ENCODE data around the gene HOXB6.

Gene HOXB6

GRCh38 chr17:48601207-48601538 lies 3.6 kb downstream of the HOXB6 start:
- H3K4me1 ChIP-seq (ENCODE audit: control insufficient read depth in 5 of 5, insufficient read depth in 5 of 5, low read length in 5 of 5): peaks cover 0 to 71% (median 65%) of the 10 kb centered on the region in 5 donors
- no peaks in the 10 kb centered on the region for H3K27me3 ChIP-seq (ENCODE audit: control insufficient read depth in 5 of 5, insufficient read depth in 4 of 5, low read length in 5 of 5)

GRCh38 chr17:48600244-48601098 lies 4.3 kb downstream of the HOXB6 start:
- peaks cover 0 to 74% (median 63%) of the 10 kb centered on the region in 5 donors for H3K4me1 ChIP-seq (ENCODE audit: control insufficient read depth in 5 of 5, insufficient read depth in 5 of 5, low read length in 5 of 5)
- no peak overlapping the region for H3K4me3 ChIP-seq (ENCODE audit: low read depth in 1 of 5, low read length in 5 of 5)
- H3K27me3 ChIP-seq (ENCODE audit: control insufficient read depth in 5 of 5, insufficient read depth in 4 of 5, low read length in 5 of 5): no peaks in the 10 kb centered on the region
- H3K36me3 ChIP-seq (ENCODE audit: control insufficient read depth in 5 of 5, insufficient read depth in 5 of 5, low read length in 5 of 5): peaks cover 0 to 7% (median under 1%) of the 10 kb centered on the region in 5 donors
- H3K27ac ChIP-seq (ENCODE audit: low read depth, low read length): no peak overlapping the region
- H3K9ac ChIP-seq (ENCODE audit: low read length in 5 of 5): no peak overlapping the region
- H3K9me3 ChIP-seq (ENCODE audit: control insufficient read depth in 5 of 5, low read length in 5 of 5): no peaks in the 10 kb centered on the region

More at GRCh38 chr17:48601207-48601538, 3.6 kb downstream of the HOXB6 start:
- Histone ChIP-seq H3K9ac (ENCODE audit: low read length in 5 of 5) (peak overlapping the region in 1 of 5 donors; percentile 35), H3K4me3 (ENCODE audit: low read depth in 1 of 5, low read length in 5 of 5) (no peak overlapping the region), H3K9me3 (ENCODE audit: control insufficient read depth in 5 of 5, low read length in 5 of 5) (no peaks in the 10 kb centered on the region), H3K36me3 (ENCODE audit: control insufficient read depth in 5 of 5, insufficient read depth in 5 of 5, low read length in 5 of 5) (peaks cover 0 to 2% (median 0%) of the 10 kb centered on the region in 5 donors), H3K27ac (ENCODE audit: low read depth, low read length) (no peak overlapping the region)

DNA sequence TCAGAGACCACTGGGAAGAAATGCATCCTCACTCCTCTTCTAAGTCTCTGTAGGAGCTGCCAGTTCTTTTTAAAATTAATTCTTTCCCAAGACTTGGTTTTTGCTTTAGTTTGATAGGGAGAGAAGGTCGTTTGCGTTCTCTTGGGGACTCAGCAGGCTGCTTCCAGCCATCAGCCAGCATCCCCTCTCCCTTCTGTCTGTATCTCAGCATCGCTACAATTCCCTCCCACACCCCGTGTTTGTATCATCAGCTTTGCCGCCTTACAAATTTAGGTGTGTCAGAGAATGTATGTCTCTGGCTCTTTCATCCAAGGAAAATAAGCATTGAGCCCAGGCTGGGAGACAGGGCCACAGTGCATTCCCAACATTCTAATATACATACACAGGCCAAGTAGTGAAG lies 5.4 kb downstream of the HOXB6 start:
- H3K9me3 ChIP-seq (ENCODE audit: control insufficient read depth in 5 of 5, low read length in 5 of 5): no peaks in the 10 kb centered on the region
- peaks cover 2 to 72% (median 68%) of the 10 kb centered on the region in 5 donors for H3K4me1 ChIP-seq (ENCODE audit: control insufficient read depth in 5 of 5, insufficient read depth in 5 of 5, low read length in 5 of 5)
- no peak overlapping the region for H3K9ac ChIP-seq (ENCODE audit: low read length in 5 of 5)
- no peak overlapping the region for H3K4me3 ChIP-seq (ENCODE audit: low read depth in 1 of 5, low read length in 5 of 5)
- peaks cover 0 to 15% (median 7%) of the 10 kb centered on the region in 5 donors for H3K36me3 ChIP-seq (ENCODE audit: control insufficient read depth in 5 of 5, insufficient read depth in 5 of 5, low read length in 5 of 5)
- no peak overlapping the region for H3K27ac ChIP-seq (ENCODE audit: low read depth, low read length)
- no peaks in the 10 kb centered on the region for H3K27me3 ChIP-seq (ENCODE audit: control insufficient read depth in 5 of 5, insufficient read depth in 4 of 5, low read length in 5 of 5)

DNA sequence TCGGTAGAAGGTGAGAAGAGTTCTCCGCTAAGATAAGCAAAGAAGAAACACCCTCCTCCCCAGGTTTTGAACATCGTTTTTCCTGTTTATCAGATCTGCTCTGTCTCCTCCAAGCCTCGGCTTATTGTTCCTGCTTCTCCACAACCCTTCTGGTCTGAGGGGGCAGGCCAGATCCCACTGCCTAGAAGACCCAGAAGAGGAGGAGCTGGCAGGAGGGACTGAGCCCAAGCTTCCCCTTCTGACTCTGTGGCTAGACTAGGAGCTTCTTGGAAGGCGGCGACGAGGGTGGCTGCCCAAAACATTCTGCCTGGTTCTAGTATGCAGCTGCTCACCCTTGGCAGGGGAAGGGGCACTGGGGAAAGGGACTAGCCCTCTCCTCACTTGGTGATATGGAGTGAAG lies 6.0 kb downstream of the HOXB6 start:
- Histone ChIP-seq H3K36me3 (ENCODE audit: control insufficient read depth in 5 of 5, insufficient read depth in 5 of 5, low read length in 5 of 5) (peaks cover 0 to 15% (median 7%) of the 10 kb centered on the region in 5 donors), H3K9me3 (ENCODE audit: control insufficient read depth in 5 of 5, low read length in 5 of 5) (no peaks in the 10 kb centered on the region), H3K4me3 (ENCODE audit: low read depth in 1 of 5, low read length in 5 of 5) (peak overlapping the region in 4 of 5 donors; percentile 60 to 78 (median 74)), H3K27me3 (ENCODE audit: control insufficient read depth in 5 of 5, insufficient read depth in 4 of 5, low read length in 5 of 5) (no peaks in the 10 kb centered on the region), H3K9ac (ENCODE audit: low read length in 5 of 5) (peak overlapping the region in 4 of 5 donors; percentile 65 to 83 (median 76)), H3K4me1 (ENCODE audit: control insufficient read depth in 5 of 5, insufficient read depth in 5 of 5, low read length in 5 of 5) (peaks cover 6 to 71% (median 69%) of the 10 kb centered on the region in 5 donors), H3K27ac (ENCODE audit: low read depth, low read length) (peak overlapping the region; percentile 79)

- no peaks in the 10 kb centered on the region for H3K9me3 ChIP-seq (ENCODE audit: control insufficient read depth in 5 of 5, low read length in 5 of 5)
- H3K9ac ChIP-seq (ENCODE audit: low read length in 5 of 5): peak overlapping the region in 4 of 5 donors; percentile 65 to 83 (median 76)
- no peaks in the 10 kb centered on the region for H3K27me3 ChIP-seq (ENCODE audit: control insufficient read depth in 5 of 5, insufficient read depth in 4 of 5, low read length in 5 of 5)
- H3K27ac ChIP-seq (ENCODE audit: low read depth, low read length): peak overlapping the region; percentile 79
- peak overlapping the region; percentile 73 to 82 (median 78) for H3K4me3 ChIP-seq (ENCODE audit: low read depth in 1 of 5, low read length in 5 of 5)
- H3K4me1 ChIP-seq (ENCODE audit: control insufficient read depth in 5 of 5, insufficient read depth in 5 of 5, low read length in 5 of 5): peaks cover 6 to 71% (median 68%) of the 10 kb centered on the region in 5 donors
- peaks cover 0 to 15% (median 7%) of the 10 kb centered on the region in 5 donors for H3K36me3 ChIP-seq (ENCODE audit: control insufficient read depth in 5 of 5, insufficient read depth in 5 of 5, low read length in 5 of 5)
These were observed 6.8 kb downstream of the HOXB6 start for GRCh38 chr17:48597778-48598631.

DNA sequence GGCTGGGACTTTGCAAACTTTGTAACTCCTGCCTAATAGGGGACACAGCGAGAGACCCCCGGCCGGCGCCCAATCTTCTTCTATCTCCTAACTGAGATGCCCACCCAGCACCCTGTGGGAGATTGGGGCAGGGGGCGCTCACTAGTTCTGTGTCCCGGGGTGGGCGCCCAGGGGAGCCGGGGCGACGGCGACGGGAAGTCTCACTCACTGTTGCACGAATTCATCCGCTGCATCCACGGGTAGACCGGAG lies 7.3 kb downstream of the HOXB6 start:
- peak overlapping the region in 4 of 5 donors; percentile 65 to 83 (median 76) for H3K9ac ChIP-seq (ENCODE audit: low read length in 5 of 5)
- H3K27me3 ChIP-seq (ENCODE audit: control insufficient read depth in 5 of 5, insufficient read depth in 4 of 5, low read length in 5 of 5): no peaks in the 10 kb centered on the region
- H3K4me1 ChIP-seq (ENCODE audit: control insufficient read depth in 5 of 5, insufficient read depth in 5 of 5, low read length in 5 of 5): peaks cover 6 to 70% (median 67%) of the 10 kb centered on the region in 5 donors
- peak overlapping the region; percentile 73 to 82 (median 78) for H3K4me3 ChIP-seq (ENCODE audit: low read depth in 1 of 5, low read length in 5 of 5)
- peak overlapping the region; percentile 79 for H3K27ac ChIP-seq (ENCODE audit: low read depth, low read length)
- no peaks in the 10 kb centered on the region for H3K9me3 ChIP-seq (ENCODE audit: control insufficient read depth in 5 of 5, low read length in 5 of 5)
- H3K36me3 ChIP-seq (ENCODE audit: control insufficient read depth in 5 of 5, insufficient read depth in 5 of 5, low read length in 5 of 5): peaks cover 0 to 15% (median 7%) of the 10 kb centered on the region in 5 donors

- Histone ChIP-seq H3K4me3 (ENCODE audit: low read depth in 1 of 5, low read length in 5 of 5) (peak overlapping the region; percentile 73 to 82 (median 78)), H3K4me1 (ENCODE audit: control insufficient read depth in 5 of 5, insufficient read depth in 5 of 5, low read length in 5 of 5) (peaks cover 6 to 65% (median 61%) of the 10 kb centered on the region in 5 donors), H3K36me3 (ENCODE audit: control insufficient read depth in 5 of 5, insufficient read depth in 5 of 5, low read length in 5 of 5) (peaks cover 0 to 15% (median 7%) of the 10 kb centered on the region in 5 donors), H3K9ac (ENCODE audit: low read length in 5 of 5) (peak overlapping the region in 4 of 5 donors; percentile 65 to 83 (median 76)), H3K27ac (ENCODE audit: low read depth, low read length) (peak overlapping the region; percentile 79), H3K27me3 (ENCODE audit: control insufficient read depth in 5 of 5, insufficient read depth in 4 of 5, low read length in 5 of 5) (no peaks in the 10 kb centered on the region), H3K9me3 (ENCODE audit: control insufficient read depth in 5 of 5, low read length in 5 of 5) (no peaks in the 10 kb centered on the region)
These were observed 7.9 kb downstream of the HOXB6 start for GRCh38 chr17:48596735-48597527.

GRCh38 chr17:48596000-48596734 lies 8.6 kb downstream of the HOXB6 start:
- no peaks in the 10 kb centered on the region for H3K27me3 ChIP-seq (ENCODE audit: control insufficient read depth in 5 of 5, insufficient read depth in 4 of 5, low read length in 5 of 5)
- peak overlapping the region in 3 of 5 donors; percentile 65 to 83 (median 81) for H3K9ac ChIP-seq (ENCODE audit: low read length in 5 of 5)
- H3K4me1 ChIP-seq (ENCODE audit: control insufficient read depth in 5 of 5, insufficient read depth in 5 of 5, low read length in 5 of 5): peaks cover 6 to 58% (median 56%) of the 10 kb centered on the region in 5 donors
- peak overlapping the region in 4 of 5 donors; percentile 73 to 82 (median 77) for H3K4me3 ChIP-seq (ENCODE audit: low read depth in 1 of 5, low read length in 5 of 5)
- H3K9me3 ChIP-seq (ENCODE audit: control insufficient read depth in 5 of 5, low read length in 5 of 5): no peaks in the 10 kb centered on the region
- H3K36me3 ChIP-seq (ENCODE audit: control insufficient read depth in 5 of 5, insufficient read depth in 5 of 5, low read length in 5 of 5): peaks cover 0 to 19% (median 10%) of the 10 kb centered on the region in 5 donors
- H3K27ac ChIP-seq (ENCODE audit: low read depth, low read length): peak overlapping the region; percentile 79

Data from subcutaneous abdominal adipose tissue (tissue), 5 donors.